NCI-H2029 (cell line): ENCODE data around the gene MYOM1.
A peak's percentile ranks its signal among the peaks of the same experiment; 100 is the strongest.
"Not testable (repeated sequence)": the region's sequence is repeated elsewhere in the genome, so short reads cannot be mapped to it uniquely, and the experiment has no call there.

Experiments
- DNase-seq: peaks from one replicate; lab custom pipeline; 2025; lab: John Stamatoyannopoulos, UW

The MYOM1 gene

GRCh38 chr18:3081584-3081991, 138.2 kb downstream of the MYOM1 start:
- no peak for DNase-seq

DNA sequence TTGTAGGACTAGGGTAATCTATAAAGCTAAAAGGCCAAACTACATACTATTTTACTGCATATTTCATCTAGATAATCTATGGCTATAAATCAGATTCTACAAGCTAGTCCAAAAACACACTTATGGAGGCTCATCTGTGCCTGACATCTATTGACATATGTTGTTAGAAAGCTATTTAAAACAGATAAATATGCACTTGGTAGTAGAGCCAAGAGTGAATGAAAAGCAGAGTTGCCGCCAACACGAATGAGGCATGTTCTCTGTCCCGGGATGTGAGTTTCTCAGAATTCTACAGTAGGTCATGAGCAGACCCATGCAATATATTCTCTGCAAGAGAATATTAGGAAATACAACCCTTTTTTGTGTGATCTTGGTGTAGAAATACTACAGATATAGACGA, 140.1 kb downstream of the MYOM1 start:
- DNase-seq = no peak

DNA sequence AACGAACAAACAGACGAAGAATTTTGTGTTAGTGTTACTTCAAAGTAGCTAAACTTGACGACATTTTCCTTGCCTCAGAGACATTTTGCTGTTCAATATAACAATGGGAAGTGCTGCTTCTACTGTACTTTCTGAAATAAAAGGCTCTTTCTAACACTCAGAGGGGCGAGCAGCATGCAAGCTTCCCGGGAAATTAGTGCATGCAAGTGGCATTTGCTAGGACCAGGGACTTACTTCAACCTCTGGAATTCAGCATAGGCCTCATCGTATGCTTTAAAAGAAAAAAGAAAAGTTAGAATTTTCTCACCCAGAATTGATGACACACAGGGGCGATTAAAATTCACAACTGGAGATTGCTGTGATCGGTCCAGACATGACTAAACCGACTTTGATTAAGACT, 144.3 kb downstream of the MYOM1 start:
- DNase-seq = no peak

GRCh38 chr18:3074087-3074486, 145.7 kb downstream of the MYOM1 start:
- DNase-seq = no peak

DNA sequence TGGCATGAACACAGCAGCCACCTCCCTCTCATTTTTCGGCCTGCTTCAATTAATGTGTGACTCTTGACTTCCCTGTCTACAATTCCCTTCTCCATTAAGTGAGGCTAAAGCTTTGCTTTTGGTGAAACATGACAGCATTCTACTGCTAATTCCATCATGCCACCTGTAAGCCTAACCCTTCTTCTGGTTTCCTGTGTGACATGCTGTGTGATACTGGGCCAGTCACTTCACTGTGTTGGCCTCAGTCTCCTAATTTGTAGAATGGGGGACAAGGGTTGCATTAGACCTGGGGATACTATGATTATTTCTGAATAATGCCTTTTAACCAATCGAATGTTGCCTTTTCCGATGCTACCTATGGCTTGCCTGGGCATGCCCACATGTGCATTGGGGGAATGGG, 146.4 kb downstream of the MYOM1 start:
- DNase-seq = not testable (repeated sequence)

GRCh38 chr18:3071676-3072075, 148.1 kb downstream of the MYOM1 start:
- DNase-seq = no peak

GRCh38 chr18:3069671-3070433, 149.9 kb downstream of the MYOM1 start:
- DNase-seq = no peak

- DNase-seq = no peak
These were observed 152.0 kb downstream of the MYOM1 start for GRCh38 chr18:3067722-3068121.

DNA sequence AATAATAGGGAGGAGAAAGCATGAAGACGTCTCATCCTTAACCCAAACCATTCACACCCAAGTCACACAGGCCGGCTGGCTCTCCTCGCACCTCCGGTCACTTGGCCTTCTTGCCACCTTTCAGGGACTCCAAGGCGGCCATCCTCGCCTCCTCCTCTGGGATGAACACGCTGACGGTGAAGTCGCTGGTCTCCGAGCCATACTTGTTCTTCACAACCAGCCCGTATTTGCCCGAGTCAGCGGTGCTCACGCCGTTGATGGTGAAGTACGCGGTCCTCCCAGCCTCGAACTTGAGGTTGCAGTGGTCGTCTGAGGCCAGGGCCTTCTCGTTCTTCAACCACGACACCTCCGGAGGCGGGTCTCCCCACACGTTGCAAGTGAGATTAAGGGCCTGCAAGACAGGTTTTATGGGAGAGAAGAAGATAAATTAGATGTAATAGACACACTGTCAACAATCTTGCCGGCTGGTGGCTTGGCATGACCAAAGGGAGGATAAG, 152.6 kb downstream of the MYOM1 start:
- no peak for DNase-seq

DNA sequence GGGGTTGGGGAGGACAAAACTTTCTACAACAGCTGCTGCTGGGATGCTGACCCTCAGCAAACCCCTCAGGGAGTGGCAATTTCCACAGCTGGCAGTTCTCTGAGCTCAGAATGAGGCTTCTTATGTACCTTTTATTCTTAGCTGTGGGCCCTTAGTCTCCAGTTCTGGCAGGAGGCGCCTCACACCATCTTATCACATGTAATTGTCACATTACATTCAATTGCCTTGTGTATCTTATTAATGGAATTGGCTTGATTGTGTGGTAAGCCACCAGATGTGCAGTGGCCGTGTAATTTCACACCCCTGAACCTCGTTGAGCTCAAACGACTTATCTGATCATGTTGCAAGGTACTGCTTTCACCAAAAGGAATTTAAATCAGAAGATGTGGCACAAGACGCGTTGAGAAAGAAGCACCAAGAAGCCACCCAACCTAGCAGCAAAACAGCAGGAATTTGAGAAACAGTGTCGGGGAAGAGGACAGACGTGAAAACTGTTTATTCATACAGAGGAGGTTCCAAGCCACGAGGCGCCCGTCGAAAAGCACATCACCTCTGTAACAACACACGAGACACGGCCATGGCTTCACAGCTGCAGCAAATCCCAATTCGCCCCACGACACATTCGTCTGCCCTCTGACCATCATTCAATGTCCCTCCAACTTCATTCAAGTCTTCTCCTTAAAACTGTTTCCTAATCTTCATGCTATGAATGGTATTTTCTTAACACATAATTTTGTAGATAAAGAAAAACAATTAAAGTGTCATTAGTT, 153.2 kb downstream of the MYOM1 start:
- DNase-seq = no peak

GRCh38 chr18:3063766-3064165, 156.0 kb downstream of the MYOM1 start:
- DNase-seq = not testable (repeated sequence)

GRCh38 chr18:3062798-3063680, 156.7 kb downstream of the MYOM1 start:
- peak; percentile 11 for DNase-seq

DNA sequence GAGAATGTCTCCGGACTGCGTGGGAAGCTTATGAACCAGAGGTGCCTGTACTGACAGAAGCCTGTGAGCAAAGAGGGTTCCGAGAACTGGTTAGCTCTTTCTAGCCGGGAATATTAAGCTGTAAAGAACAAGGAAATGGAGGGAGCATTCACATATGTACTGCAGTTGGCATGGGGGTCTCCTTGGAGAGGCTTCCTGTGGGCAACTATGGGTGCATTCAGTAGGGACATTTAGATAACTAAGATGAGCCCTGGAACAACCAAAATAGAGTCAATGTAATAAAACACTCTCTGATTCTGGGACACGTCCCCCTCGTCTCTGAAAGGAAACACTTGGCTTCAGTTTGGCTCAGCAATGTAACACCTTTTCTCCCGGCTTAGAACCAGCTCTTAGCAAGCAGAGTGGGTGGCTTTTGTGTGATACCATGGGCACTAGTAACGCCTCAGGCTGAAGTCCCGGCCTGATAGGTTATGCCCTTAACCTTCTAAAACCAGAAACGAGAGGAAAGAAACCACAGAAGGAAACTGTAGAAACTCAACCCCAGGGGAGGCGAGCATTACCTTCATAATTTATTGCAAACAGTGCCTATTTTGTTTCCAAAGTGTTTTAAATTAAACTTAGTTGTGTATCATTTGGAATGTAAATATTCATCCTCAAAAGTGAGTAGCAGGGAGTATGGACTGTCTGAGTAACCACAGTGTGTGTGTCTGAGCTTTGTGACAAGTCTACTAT, 158.0 kb downstream of the MYOM1 start:
- no peak for DNase-seq

GRCh38 chr18:3060667-3061580, 158.8 kb downstream of the MYOM1 start:
- no peak for DNase-seq

- no peak for DNase-seq
These were observed 160.5 kb downstream of the MYOM1 start for GRCh38 chr18:3059272-3059671.

DNA sequence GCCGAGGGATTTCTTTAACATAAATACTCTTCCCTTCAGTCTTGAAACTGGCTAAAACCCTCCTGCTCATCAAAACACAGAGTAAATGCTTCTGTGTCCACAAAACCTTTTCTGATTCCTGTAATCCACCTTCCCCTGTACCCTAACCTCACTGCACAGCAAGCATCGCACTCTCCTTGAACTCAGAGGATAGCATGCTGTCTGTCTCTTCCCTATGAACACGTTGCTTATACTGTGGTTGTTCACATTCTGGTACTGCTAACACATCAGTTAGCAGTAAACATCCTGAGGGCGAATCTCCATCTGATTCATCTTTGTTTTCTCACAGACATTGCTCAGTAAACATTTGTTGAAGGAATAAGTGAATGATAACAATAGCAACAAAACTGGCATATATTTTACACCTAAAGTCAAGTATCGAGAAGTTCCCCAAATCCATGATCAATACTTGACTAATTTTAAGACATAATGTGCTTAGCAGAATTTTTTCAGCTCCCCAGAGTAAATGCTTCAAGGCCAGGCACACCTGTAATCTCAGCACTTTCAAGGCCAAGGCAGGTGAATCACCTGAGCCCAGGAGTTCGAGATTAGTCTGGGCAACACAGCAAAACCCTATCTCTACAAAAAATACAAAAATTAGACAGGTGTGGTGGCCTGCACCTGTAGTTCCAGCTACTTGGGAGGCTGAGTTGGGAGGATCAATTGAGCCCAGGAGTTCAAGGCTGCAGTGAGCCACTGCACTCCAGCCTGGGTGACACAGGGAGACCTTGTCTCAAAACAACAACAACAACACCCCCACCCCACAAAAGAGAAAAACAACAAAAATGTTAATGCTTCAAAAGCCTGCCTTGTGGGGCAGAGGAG, 161.2 kb downstream of the MYOM1 start:
- no peak for DNase-seq

DNA sequence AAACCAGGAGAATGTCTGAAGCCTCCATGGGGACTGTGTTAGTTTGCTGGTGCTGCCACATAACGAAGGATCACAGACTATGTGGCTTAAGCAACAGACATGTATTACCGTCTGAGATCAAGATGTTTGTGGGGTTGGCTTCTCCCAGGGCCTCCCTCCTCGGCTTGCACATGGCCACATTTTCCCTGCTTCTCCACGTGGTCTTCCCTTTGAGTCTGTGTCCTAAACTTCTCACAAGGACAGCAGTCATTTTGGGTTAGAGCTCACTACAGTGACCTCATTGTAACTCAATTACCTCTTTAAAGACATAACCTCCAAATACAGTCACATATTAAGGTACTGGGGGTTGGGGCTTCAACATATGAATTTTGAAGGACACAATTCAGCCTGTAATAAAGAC, 162.2 kb downstream of the MYOM1 start:
- DNase-seq = no peak

DNA sequence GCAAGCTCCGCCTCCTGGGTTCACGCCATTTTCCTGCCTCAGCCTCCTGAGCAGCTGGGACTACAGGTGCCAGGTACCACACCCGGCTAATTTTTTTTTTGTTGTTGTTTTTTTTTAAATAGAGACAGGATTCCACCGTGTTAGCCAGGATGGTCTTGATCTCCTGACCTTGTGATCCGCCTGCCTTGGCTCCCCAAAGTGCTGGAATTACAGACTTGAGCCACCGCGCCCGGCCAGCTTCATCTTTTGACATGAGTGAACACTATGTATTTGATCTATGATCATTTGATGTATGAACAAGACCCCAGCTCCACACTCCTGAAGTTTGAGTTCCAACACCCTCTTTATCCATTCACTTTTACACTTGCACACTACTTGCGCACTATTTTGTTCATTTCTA, 163.5 kb downstream of the MYOM1 start:
- DNase-seq = no peak

- DNase-seq = no peak
These were observed 164.0 kb downstream of the MYOM1 start for GRCh38 chr18:3055816-3056215.
